Measurements from ENCODE around the gene USP13.

DNA sequence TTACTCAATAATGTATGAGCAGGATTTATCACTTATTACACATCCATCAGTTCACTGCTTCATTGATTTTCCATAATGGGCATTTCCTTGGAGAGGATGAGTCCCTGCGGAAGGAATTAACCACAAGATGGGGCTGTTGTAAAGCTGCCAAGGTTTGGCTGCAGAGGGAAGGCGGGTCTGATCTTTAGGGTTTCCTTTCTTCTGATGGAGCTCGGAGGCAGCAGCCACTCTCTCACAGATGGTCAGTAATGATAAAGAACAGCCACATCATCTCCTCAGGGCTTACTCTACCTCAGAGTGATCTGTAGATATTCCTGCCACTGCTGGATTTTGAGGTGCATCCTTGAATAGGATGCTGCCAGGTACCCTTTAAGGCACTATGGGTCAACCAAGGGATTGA lies 115.2 kb downstream of the USP13 start:
- TF ChIP-seq, protein P1, sequence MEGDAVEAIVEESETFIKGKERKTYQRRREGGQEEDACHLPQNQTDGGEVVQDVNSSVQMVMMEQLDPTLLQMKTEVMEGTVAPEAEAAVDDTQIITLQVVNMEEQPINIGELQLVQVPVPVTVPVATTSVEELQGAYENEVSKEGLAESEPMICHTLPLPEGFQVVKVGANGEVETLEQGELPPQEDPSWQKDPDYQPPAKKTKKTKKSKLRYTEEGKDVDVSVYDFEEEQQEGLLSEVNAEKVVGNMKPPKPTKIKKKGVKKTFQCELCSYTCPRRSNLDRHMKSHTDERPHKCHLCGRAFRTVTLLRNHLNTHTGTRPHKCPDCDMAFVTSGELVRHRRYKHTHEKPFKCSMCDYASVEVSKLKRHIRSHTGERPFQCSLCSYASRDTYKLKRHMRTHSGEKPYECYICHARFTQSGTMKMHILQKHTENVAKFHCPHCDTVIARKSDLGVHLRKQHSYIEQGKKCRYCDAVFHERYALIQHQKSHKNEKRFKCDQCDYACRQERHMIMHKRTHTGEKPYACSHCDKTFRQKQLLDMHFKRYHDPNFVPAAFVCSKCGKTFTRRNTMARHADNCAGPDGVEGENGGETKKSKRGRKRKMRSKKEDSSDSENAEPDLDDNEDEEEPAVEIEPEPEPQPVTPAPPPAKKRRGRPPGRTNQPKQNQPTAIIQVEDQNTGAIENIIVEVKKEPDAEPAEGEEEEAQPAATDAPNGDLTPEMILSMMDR (conservative IDR thresholded peaks at IDR 0.05; ENCODE audit: low read length) = peak; percentile 88
- TF ChIP-seq EZH2phosphoT487 (IDR thresholded peaks at IDR 0.05; ENCODE audit: borderline replicate concordance) = no peak
